ENCODE data around the gene DDX17.

- TF ChIP-seq CTCF (conservative IDR thresholded peaks at IDR 0.05 in 1 of 2, IDR thresholded peaks at IDR 0.05 in 1 of 2; ENCODE audit: extremely low read depth in 1 of 2, insufficient read depth in 1 of 2, low read depth in 1 of 2, low read length in 2 of 2) (no peak), EZH2 (IDR thresholded peaks at IDR 0.05; ENCODE audit: borderline replicate concordance, low read length) (no peak)
Observed at GRCh38 chr22:38518620-38519019, 12.5 kb upstream of the DDX17 start.
